BJ (cell line): ENCODE data around the gene CLEC2D. TPM values are rescaled to one million over a fixed set of nuclear protein-coding genes. Genes with fewer than 3 reads are reported as not detected.

Source experiments
- CTCF ChIA-PET: fragments of 350-600 bp; formaldehyde crosslinking; extraction: SDS; loops from one replicate; lab custom pipeline; 2021; ENCODE audit warnings: antibody characterized with exemption, inconsistent platforms; lab: Yijun Ruan, JAX
- POLR2A ChIA-PET: fragments of 300-600 bp; sonication (Branson Sonifier 250); formaldehyde crosslinking; extraction: SDS; loops from one replicate; lab custom pipeline; 2021; ENCODE audit warnings: antibody characterized with exemption; lab: Charles Lee
- DNase-seq: peaks from one replicate; pipeline ENCODE4 v3.0.0-alpha.2; 2011; ENCODE audit warnings: low read depth
- H3K27me3 ChIP-seq: 2 replicates; pipeline ENCODE4 v1.6.0; 2011; ENCODE audit warnings: low read length; ENCODE audit not compliant: control insufficient read depth, insufficient read depth
- H3K36me3 ChIP-seq: 2 replicates; pipeline ENCODE4 v1.5.1; 2011; ENCODE audit warnings: low read length; ENCODE audit not compliant: control insufficient read depth, insufficient read depth
- H3K4me3 ChIP-seq: 2 replicates; pipeline ENCODE4 v1.5.1; 2011; ENCODE audit warnings: low read depth, mild to moderate bottlenecking, control low read depth, low read length
- CTCF ChIP-seq: IDR thresholded peaks from 2 replicates; pipeline ENCODE4 v1.5.1; 2011; ENCODE audit warnings: low read depth, mild to moderate bottlenecking, control low read depth, inconsistent platforms, low read length, moderate library complexity; ENCODE audit not compliant: insufficient read depth
- polyA minus RNA-seq: library from RNA; depleted of rRNA, polyadenylated mRNA; stranded (reverse); fragments of >200 nt; gene quantifications from 2 replicates; pipeline ENCODE4 v1.2.3, GENCODE V29; 2011; rRNA and poly(A)+ RNA removed
- polyA plus RNA-seq: library from polyadenylated mRNA; depleted of rRNA; stranded (reverse); fragments of >200 nt; gene quantifications from 2 replicates; pipeline ENCODE4 v1.2.3, GENCODE V29; 2011; rRNA removed

Gene CLEC2D
- polyA plus RNA-seq, result 1.7 and 3.6 TPM in 2 replicates
- polyA minus RNA-seq, result 1.7 and 2.2 TPM in 2 replicates

GRCh38 chr12:9669534-9669933 lies at the start of gene CLEC2D:
CLEC2D (plus strand) TSS chr12:9669713; CDS start chr12:9669735, 22 bp downstream.
- no peaks in the 10 kb centered on the region for H3K27me3 ChIP-seq
- no peak within 1 kb of the TSS for H3K4me3 ChIP-seq
- ChIA-PET POLR2A (no interaction called here), CTCF (interaction anchor here (0.9 kb wide), 1 partner anchor 35 kb away, joined by 3 read pairs; no protein-coding TSS in a partner anchor)
- no peak for DNase-seq
- no peaks in the 10 kb centered on the region for H3K36me3 ChIP-seq
- TF ChIP-seq CTCF, result no peak

GRCh38 chr12:9625019-9625418 lies 44.5 kb upstream of the CLEC2D start:
- Histone ChIP-seq H3K36me3 (no peaks in the 10 kb centered on the region), H3K4me3 (no peak overlapping the region), H3K27me3 (no peaks in the 10 kb centered on the region)
- ChIA-PET CTCF (interaction anchor here (0.6 to 1.6 kb wide), 3 partner anchors 10 to 294 kb away, joined by 3 to 6 read pairs (median 3); no protein-coding TSS in a partner anchor), POLR2A (no interaction called here)
- DNase-seq, result no peak
- TF ChIP-seq CTCF, result no peak

- ChIA-PET CTCF (interaction anchor here (1.2 kb wide), 1 partner anchor 9 kb away, joined by 5 read pairs; no protein-coding TSS in a partner anchor), POLR2A (no interaction called here)
- DNase-seq, result no peak
- Histone ChIP-seq H3K36me3 (no peaks in the 10 kb centered on the region), H3K27me3 (no peaks in the 10 kb centered on the region), H3K4me3 (no peak overlapping the region)
- TF ChIP-seq CTCF, result no peak
Observed at GRCh38 chr12:9626291-9626690, 43.2 kb upstream of the CLEC2D start.

GRCh38 chr12:9626821-9627220 lies 42.7 kb upstream of the CLEC2D start:
- Histone ChIP-seq H3K36me3 (no peaks in the 10 kb centered on the region), H3K4me3 (no peak overlapping the region), H3K27me3 (no peaks in the 10 kb centered on the region)
- CTCF ChIA-PET, result interaction anchor here (1.2 kb wide), 1 partner anchor 10 kb away, joined by 5 read pairs; no protein-coding TSS in a partner anchor
- no peak for DNase-seq
- no peak for TF ChIP-seq CTCF
- POLR2A ChIA-PET, result no interaction called here

GRCh38 chr12:9632766-9633165 lies 36.7 kb upstream of the CLEC2D start:
- POLR2A ChIA-PET, result no interaction called here
- CTCF ChIA-PET, result interaction anchor here (0.7 to 8.3 kb wide), 8 partner anchors 67 to 301 kb away, joined by 3 to 135 read pairs (median 4); no protein-coding TSS in a partner anchor
- no peak overlapping the region for H3K4me3 ChIP-seq
- no peaks in the 10 kb centered on the region; the same call in 1 of the 2 replicates for H3K27me3 ChIP-seq
- DNase-seq, result no peak
- H3K36me3 ChIP-seq, result no peaks in the 10 kb centered on the region; the same call in 1 of the 2 replicates
- no peak for TF ChIP-seq CTCF
